GM12801 (cell line): ENCODE data around the gene SECTM1.

Experiments used
- CTCF ChIP-seq: IDR thresholded peaks from one replicate; pipeline ENCODE4 v1.5.1; 2011; ENCODE audit warnings: control low read depth; ENCODE audit not compliant: insufficient read length; ENCODE audit errors: extremely low read depth

Gene SECTM1

GRCh38 chr17:82333279-82334171 is at the start of gene SECTM1:
SECTM1 (minus strand) TSS chr17:82333766; CDS start chr17:82327240, 6,526 bp downstream.
- TF ChIP-seq CTCF = no peak

GRCh38 chr17:82382933-82383255 is 49.3 kb upstream of the SECTM1 start:
- TF ChIP-seq CTCF = no peak

GRCh38 chr17:82380860-82381702 is 47.5 kb upstream of the SECTM1 start:
- no peak for TF ChIP-seq CTCF

- no peak for TF ChIP-seq CTCF
These were observed 45.1 kb upstream of the SECTM1 start for GRCh38 chr17:82378741-82379021.

- TF ChIP-seq CTCF = no peak
These were observed 44.6 kb upstream of the SECTM1 start for GRCh38 chr17:82377924-82378740.

GRCh38 chr17:82376042-82376730 is 42.6 kb upstream of the SECTM1 start:
- TF ChIP-seq CTCF = no peak
